ENCODE results near the gene KLRK1.
A peak's percentile ranks its signal among the peaks of the same experiment; 100 is the strongest.
"Not testable (repeated sequence)": the region's sequence is repeated elsewhere in the genome, so short reads cannot be mapped to it uniquely, and the experiment has no call there.

Gene KLRK1

GRCh38 chr12:10361622-10362021 is 28.2 kb downstream of the KLRK1 start:
- no peak for DNase-seq

GRCh38 chr12:10361084-10361483 is 28.8 kb downstream of the KLRK1 start:
- DNase-seq: no peak

- DNase-seq: no peak
These were observed 30.9 kb downstream of the KLRK1 start for GRCh38 chr12:10358969-10359368.

GRCh38 chr12:10358131-10358530 is 31.7 kb downstream of the KLRK1 start:
- DNase-seq: no peak

GRCh38 chr12:10354502-10354901 is 35.3 kb downstream of the KLRK1 start:
- DNase-seq: no peak

- DNase-seq: no peak
These were observed 35.8 kb downstream of the KLRK1 start for GRCh38 chr12:10354071-10354470.

- DNase-seq: not testable (repeated sequence)
These were observed 38.4 kb downstream of the KLRK1 start for GRCh38 chr12:10351457-10351856.

GRCh38 chr12:10341892-10342509 is 47.8 kb downstream of the KLRK1 start:
- DNase-seq: no peak

GRCh38 chr12:10340946-10341345 is 48.9 kb downstream of the KLRK1 start:
- not testable (repeated sequence) for DNase-seq

GRCh38 chr12:10339053-10339840 is 50.6 kb downstream of the KLRK1 start:
- DNase-seq: no peak

- DNase-seq: not testable (repeated sequence)
These were observed 51.4 kb downstream of the KLRK1 start for GRCh38 chr12:10338470-10338869.

GRCh38 chr12:10336196-10336595 is 53.6 kb downstream of the KLRK1 start:
- DNase-seq: not testable (repeated sequence)

GRCh38 chr12:10331642-10332239 is 58.1 kb downstream of the KLRK1 start:
- DNase-seq: peak; percentile 66

- peak; percentile 9 for DNase-seq
These were observed 61.1 kb downstream of the KLRK1 start for GRCh38 chr12:10328691-10329090.

All from suppressor macrophage treated with lipopolysaccharide for 4 hours (primary cell).